Gastroesophageal sphincter (tissue), 3 donors: ENCODE results near the gene SYT14.

ENCODE experiments used
- POLR2AphosphoS5 ChIP-seq: sonication (generic); formaldehyde crosslinking; IDR thresholded peaks from one replicate; pipeline ENCODE4 v1.6.1; 2017; ENCODE audit warnings: antibody characterized with exemption
- TF ChIP-seq, protein P1 (sequence below), 4 experiments: fragments of 200-600 bp in 2 of 4; fragments of 450-650 bp in 2 of 4; sonication (generic) in 1 of 4; IDR thresholded peaks; one replicate each; pipeline ENCODE4 v1.5.1; 2017 to 2019; ENCODE audit warnings: antibody characterized with exemption in 4 of 4, mild to moderate bottlenecking in 2 of 4, moderate library complexity in 2 of 4

- TF ChIP-seq, protein P1, sequence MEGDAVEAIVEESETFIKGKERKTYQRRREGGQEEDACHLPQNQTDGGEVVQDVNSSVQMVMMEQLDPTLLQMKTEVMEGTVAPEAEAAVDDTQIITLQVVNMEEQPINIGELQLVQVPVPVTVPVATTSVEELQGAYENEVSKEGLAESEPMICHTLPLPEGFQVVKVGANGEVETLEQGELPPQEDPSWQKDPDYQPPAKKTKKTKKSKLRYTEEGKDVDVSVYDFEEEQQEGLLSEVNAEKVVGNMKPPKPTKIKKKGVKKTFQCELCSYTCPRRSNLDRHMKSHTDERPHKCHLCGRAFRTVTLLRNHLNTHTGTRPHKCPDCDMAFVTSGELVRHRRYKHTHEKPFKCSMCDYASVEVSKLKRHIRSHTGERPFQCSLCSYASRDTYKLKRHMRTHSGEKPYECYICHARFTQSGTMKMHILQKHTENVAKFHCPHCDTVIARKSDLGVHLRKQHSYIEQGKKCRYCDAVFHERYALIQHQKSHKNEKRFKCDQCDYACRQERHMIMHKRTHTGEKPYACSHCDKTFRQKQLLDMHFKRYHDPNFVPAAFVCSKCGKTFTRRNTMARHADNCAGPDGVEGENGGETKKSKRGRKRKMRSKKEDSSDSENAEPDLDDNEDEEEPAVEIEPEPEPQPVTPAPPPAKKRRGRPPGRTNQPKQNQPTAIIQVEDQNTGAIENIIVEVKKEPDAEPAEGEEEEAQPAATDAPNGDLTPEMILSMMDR (IDR thresholded peaks at IDR 0.05) = no peak
- no peak for TF ChIP-seq POLR2AphosphoS5
These were observed 232.2 kb downstream of the SYT14 start for GRCh38 chr1:210170220-210170619.
